ENCODE data around the gene CCZ1B. TPM values are rescaled to one million over a fixed set of nuclear protein-coding genes. Genes with fewer than 3 reads are reported as not detected.
"Not testable (repeated sequence)": the region's sequence is repeated elsewhere in the genome, so short reads cannot be mapped to it uniquely, and the experiment has no call there.

Gene CCZ1B
- total and polyA plus RNA-seq, 2 experiments from 2014 or later, result 19.8 to 36.5 TPM

DNA sequence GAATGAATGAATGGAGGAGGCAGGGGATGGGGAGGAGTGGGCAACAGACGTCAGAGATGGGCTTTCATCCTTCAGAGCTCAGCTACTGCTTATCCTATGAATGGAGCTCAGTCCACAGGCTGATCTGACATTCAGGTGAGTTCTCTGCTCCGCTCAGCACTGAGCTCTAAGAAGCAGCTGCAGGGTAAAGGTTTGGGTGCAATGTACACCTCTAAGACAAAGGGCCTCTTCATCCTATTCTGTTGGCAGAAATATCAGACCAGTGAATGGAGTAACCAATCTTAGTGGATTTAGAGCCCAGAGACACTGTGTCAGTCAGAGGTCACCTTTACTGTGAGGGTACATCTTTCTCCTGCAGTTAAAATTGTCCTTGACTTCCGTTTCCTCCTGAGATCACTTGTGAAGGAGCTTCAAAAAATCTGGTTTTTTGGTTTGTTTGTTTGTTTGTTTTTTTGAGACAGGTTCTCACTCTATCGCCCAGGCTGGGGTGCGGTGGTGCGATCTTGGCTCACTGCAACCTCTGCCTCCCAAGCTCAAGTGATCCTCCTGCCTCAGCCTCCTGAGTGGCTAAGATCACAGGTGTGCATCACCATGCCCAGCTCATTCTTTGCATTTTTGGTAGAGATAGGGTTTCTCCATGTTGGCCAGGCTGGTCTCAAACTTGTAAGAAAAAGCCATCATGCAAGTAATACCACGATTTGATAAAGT, 5.1 kb upstream of the CCZ1B start:
- Histone ChIP-seq H3K27me3 (peaks cover 60% of the 10 kb centered on the region), H3K4me3 (no peak overlapping the region), H3K9me3 (ENCODE audit: low read depth) (no peaks in the 10 kb centered on the region), H3K36me3 (no peaks in the 10 kb centered on the region), H3K27ac (no peak overlapping the region), H3K4me1 (ENCODE audit: low read depth) (no peaks in the 10 kb centered on the region)
- no peak for DNase-seq (ENCODE audit: low read depth in 1 of 2, low spot score in 1 of 2)
- TF ChIP-seq, protein P1, sequence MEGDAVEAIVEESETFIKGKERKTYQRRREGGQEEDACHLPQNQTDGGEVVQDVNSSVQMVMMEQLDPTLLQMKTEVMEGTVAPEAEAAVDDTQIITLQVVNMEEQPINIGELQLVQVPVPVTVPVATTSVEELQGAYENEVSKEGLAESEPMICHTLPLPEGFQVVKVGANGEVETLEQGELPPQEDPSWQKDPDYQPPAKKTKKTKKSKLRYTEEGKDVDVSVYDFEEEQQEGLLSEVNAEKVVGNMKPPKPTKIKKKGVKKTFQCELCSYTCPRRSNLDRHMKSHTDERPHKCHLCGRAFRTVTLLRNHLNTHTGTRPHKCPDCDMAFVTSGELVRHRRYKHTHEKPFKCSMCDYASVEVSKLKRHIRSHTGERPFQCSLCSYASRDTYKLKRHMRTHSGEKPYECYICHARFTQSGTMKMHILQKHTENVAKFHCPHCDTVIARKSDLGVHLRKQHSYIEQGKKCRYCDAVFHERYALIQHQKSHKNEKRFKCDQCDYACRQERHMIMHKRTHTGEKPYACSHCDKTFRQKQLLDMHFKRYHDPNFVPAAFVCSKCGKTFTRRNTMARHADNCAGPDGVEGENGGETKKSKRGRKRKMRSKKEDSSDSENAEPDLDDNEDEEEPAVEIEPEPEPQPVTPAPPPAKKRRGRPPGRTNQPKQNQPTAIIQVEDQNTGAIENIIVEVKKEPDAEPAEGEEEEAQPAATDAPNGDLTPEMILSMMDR (IDR thresholded peaks at IDR 0.05; ENCODE audit: low read depth, low read length), result no peak

DNA sequence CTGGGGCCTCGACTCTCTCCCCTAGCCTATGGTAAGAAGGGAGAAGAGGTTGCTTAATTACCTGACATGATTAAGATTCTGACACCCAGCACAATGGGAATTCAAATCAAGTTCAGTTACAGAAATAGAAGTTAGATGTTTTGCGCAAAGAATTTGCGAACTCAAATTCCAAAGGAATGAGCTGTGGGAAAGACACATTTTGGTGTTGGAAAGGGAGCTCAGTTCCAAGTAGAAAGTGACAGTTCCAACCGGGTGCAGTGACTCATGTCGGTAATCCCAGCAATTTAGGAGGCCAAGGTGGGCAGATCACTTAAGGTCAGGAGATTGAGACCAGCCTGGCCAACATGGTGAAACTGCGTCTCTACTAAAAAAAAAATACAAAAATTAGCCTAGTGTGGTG, 4.0 kb upstream of the CCZ1B start:
- peaks cover 52% of the 10 kb centered on the region for H3K27me3 ChIP-seq
- not testable (repeated sequence) for H3K27ac ChIP-seq; DNase-seq (ENCODE audit: low read depth in 1 of 2, low spot score in 1 of 2); H3K36me3 ChIP-seq; H3K4me3 ChIP-seq; H3K4me1 ChIP-seq (ENCODE audit: low read depth); H3K9me3 ChIP-seq (ENCODE audit: low read depth)

DNA sequence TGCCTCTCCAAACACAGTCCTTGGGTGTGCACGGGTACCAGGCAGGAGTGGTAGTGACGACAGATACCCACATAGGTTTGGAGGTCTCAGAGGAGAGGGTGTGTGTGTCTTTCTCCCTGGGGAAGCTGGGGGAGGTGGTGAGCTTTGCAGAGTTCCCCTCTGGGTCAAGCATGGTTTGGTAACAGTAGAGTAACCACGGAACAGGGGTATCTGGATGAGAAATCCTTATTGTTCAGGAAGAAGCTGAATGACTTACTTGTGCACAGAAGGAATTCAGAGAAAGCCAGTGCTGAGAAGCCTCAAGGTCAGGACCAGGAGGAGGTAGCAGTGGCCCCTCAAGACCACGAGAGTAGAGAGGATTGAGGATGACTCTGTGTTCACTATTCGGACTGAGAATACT, 3.5 kb upstream of the CCZ1B start:
- H3K4me1 ChIP-seq (ENCODE audit: low read depth); DNase-seq (ENCODE audit: low read depth in 1 of 2, low spot score in 1 of 2); H3K36me3 ChIP-seq; H3K9me3 ChIP-seq (ENCODE audit: low read depth); H3K27ac ChIP-seq; H3K4me3 ChIP-seq: not testable (repeated sequence)
- peaks cover 51% of the 10 kb centered on the region for H3K27me3 ChIP-seq

DNA sequence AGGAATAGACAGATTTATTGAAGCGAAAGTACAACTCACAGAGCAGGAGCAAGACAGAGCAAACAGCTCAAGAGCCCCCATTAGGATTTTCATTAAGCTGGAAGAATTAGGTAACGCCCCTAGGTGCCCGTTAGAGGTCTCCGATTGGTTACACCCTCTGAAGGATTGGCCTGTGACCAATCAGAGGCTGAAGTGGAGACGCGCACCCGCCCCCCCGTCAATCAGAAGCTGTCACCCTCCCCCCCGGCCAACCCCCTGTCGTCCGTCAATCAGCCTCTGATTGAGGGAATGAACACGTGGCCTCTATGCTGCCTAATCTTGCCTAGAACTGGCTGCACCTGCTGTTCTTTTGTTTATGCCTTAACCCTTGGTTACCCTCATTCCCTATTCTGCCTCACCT, 1.1 kb upstream of the CCZ1B start:
- H3K27ac ChIP-seq; H3K9me3 ChIP-seq (ENCODE audit: low read depth); H3K36me3 ChIP-seq; DNase-seq (ENCODE audit: low read depth in 1 of 2, low spot score in 1 of 2); H3K4me3 ChIP-seq; H3K4me1 ChIP-seq (ENCODE audit: low read depth): not testable (repeated sequence)
- peaks cover 27% of the 10 kb centered on the region for H3K27me3 ChIP-seq

DNA sequence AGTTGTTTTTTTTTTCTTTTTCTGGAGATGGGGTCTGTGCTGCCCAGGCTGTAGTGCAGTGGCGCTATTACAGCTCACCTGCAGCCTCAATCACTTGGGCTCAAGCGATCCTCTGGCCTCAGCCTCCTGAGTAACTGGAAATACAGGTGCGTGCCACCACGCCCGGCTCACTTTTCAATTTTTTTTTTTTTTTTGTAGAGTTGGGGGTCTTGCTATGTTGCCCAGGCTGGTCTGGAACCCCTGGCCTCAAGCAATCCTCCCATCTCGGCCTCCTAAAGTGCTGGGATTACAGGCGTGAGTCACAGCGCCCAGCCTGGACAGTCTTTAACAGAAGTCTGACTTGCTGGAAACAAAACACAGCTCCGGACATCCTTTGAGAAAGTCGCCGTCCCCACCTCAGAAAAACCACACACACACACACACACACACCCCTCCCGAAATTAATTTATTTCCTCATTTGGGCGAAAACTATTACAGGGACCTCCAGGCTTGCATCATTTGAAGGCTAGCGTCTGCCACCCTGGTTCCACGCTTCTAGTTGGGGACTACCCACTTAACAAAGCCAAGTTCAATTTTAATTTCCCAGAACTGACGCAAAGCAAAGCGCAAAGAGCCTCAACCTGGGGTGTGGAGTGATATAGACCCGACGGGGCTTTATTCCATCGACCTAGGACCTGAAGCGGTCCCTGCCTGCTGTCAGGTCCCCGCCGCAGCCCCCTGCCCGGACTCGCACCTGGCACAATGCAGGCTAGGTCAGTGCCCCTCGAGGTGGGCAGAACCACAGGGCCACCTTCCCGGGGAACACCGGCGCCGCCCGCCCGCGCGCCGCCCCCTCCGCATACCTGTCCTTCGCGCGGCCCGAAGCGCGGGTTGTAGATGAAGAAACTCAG, 594 bp downstream of the CCZ1B start:
- not testable (repeated sequence) for H3K36me3 ChIP-seq; DNase-seq (ENCODE audit: low read depth in 1 of 2, low spot score in 1 of 2); H3K27ac ChIP-seq; H3K4me3 ChIP-seq; H3K4me1 ChIP-seq (ENCODE audit: low read depth); H3K9me3 ChIP-seq (ENCODE audit: low read depth)
- peaks cover 13% of the 10 kb centered on the region for H3K27me3 ChIP-seq

DNA sequence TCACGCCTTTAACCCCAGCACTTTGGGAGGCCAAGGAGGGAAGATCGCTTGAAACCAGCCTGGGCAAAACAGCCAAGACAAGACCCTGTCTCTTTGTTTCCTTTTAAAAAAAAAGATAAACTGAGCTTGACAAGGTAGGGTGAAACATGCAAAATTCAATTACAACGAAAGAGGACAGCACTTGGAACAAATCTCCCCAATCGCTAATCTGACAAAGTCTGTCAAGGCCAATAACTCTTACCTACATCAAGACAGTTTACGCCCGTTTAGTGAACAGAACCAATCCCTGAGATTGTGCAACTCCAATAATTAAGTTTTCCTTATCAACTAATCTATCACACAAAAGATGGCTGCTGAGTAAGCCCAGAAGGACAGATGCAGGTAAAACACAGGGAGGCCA, 4.5 kb downstream of the CCZ1B start:
- H3K9me3 ChIP-seq (ENCODE audit: low read depth); H3K4me3 ChIP-seq; DNase-seq (ENCODE audit: low read depth in 1 of 2, low spot score in 1 of 2): not testable (repeated sequence)

DNA sequence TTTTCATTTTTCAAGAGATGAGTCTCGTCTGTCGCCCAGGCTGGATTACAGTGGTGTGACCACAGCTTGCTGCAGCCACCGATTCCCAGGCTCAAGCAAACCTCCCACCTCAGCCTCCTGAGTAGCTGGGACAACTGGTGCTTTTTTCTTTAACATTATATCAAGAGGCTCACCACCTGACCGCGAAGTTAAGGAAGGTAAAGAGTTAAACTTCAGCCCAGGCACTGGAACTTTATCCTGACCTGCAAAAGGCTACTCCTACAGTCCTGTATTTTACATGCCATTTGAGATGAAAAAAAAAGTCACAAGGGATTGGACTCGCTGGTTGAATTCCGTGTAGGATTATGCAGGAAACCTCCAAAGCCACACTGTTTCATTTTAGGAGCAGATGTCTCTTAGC, 10.6 kb downstream of the CCZ1B start:
- H3K27ac ChIP-seq; H3K27me3 ChIP-seq; DNase-seq (ENCODE audit: low read depth in 1 of 2, low spot score in 1 of 2); H3K4me1 ChIP-seq (ENCODE audit: low read depth); H3K4me3 ChIP-seq; H3K36me3 ChIP-seq; H3K9me3 ChIP-seq (ENCODE audit: low read depth): not testable (repeated sequence)

More for the DNA sequence above, 4.5 kb downstream of the CCZ1B start:
- not testable (repeated sequence) for H3K4me1 ChIP-seq (ENCODE audit: low read depth); H3K27me3 ChIP-seq; H3K36me3 ChIP-seq; H3K27ac ChIP-seq

DNA sequence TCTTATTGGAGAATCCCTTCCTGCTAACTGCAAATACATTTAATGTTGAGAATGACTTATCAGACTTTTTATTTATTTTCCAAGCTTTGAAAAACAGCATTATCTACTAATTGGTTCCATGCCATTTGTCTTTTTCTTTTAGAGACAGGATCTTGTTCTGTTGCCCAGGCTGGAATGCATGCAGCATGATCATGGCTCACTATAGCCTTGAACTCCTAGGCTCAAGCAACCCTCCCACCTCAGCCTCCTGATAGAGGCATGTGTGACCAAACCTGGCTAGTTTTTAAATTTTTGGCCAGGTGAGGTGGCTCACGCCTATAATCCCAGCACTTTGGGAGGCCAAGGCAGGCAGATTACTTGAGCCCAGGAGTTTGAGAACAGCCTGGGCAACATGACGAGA, 13.1 kb downstream of the CCZ1B start:
- H3K4me1 ChIP-seq (ENCODE audit: low read depth); DNase-seq (ENCODE audit: low read depth in 1 of 2, low spot score in 1 of 2); H3K4me3 ChIP-seq; H3K27me3 ChIP-seq; H3K27ac ChIP-seq; H3K9me3 ChIP-seq (ENCODE audit: low read depth); H3K36me3 ChIP-seq: not testable (repeated sequence)

DNA sequence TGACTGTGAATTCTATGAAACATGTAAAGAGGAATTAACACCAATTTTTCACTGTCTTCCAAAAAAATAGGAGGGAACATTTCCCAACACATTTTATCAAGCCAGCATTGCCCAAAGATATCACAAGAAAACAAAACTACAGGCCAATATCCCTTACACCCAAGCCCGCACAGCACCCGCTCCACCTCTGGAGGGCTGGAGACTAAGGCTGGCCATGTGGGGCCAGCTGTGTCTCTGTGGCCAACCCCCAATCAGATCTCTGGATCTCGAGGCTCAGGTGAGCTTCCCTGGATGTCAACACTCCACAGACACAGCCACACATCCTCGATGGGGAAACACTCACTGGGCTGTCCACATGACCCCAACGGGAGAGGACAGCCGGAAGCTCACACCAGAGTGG, 18.1 kb downstream of the CCZ1B start:
- not testable (repeated sequence) for H3K27me3 ChIP-seq; H3K36me3 ChIP-seq; H3K4me1 ChIP-seq (ENCODE audit: low read depth); DNase-seq (ENCODE audit: low read depth in 1 of 2, low spot score in 1 of 2); H3K27ac ChIP-seq; H3K9me3 ChIP-seq (ENCODE audit: low read depth); H3K4me3 ChIP-seq

DNA sequence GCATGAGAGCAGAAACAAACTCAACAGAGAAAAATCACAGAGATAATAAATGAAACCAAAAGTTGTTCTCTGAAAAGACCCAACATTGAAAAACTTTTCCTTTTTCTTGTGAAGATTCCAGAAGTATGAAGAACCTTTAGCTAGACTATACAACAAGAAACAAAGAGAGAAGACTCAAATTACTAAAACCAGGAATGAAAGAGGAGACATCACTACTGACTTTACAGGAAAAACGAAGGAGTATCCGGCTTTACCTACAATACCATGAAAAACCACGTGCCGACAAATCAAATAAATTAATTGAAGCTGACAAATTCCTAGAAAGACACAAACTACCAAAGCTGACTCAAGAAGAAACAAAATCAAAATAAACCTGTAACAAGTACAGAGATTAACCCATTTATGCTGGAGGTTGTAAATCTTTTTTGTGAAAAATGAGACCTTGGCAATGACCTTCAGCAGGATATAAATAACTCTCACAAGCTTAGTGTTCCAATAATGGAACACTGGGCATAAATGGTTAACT, 18.6 kb downstream of the CCZ1B start:
- H3K27me3 ChIP-seq; H3K4me1 ChIP-seq (ENCODE audit: low read depth); H3K9me3 ChIP-seq (ENCODE audit: low read depth); H3K36me3 ChIP-seq; H3K27ac ChIP-seq; DNase-seq (ENCODE audit: low read depth in 1 of 2, low spot score in 1 of 2); H3K4me3 ChIP-seq: not testable (repeated sequence)

DNA sequence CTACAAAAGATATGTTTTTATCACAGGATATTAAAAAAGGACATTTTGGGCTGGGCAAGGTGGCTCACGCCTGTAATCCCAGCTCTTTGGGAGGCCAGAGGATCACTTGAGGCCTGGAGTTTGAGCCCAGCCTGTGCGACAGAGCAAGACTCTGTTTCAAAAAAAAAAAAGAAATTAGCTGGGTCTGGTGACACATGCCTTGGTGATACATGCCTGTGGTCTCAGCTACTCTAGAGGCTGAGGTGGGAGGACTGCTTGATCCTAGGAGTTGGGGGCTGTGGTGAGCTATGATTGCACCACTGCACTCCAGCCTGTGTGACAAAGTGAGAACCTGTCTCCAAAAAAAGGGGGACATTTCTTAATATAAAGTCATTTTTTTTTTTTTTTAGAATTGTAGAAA, 25.7 kb downstream of the CCZ1B start:
- H3K27me3 ChIP-seq; H3K4me3 ChIP-seq; H3K9me3 ChIP-seq (ENCODE audit: low read depth); DNase-seq (ENCODE audit: low read depth in 1 of 2, low spot score in 1 of 2); H3K4me1 ChIP-seq (ENCODE audit: low read depth); H3K27ac ChIP-seq; H3K36me3 ChIP-seq: not testable (repeated sequence)

DNA sequence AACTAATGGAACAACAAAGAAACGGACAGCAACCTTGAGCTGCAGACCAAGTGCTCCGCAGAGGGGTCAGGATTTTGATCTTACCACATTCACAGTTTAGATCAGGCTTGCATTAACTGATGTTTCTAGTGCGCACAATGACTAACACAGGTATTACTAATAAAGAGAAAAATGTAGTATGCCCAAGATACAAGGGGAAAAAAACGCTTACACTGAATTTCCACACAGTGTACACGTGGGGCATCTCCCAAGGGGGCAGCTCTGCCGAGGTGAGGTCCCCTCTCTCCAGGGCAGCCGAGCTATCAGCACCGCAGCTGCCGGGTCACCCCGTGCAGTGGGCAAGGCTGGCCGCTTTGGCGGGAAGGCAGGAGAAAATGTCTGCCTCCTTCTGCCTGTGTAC, 26.2 kb downstream of the CCZ1B start:
- not testable (repeated sequence) for H3K36me3 ChIP-seq; H3K9me3 ChIP-seq (ENCODE audit: low read depth); H3K4me1 ChIP-seq (ENCODE audit: low read depth); H3K27me3 ChIP-seq; H3K4me3 ChIP-seq; H3K27ac ChIP-seq; DNase-seq (ENCODE audit: low read depth in 1 of 2, low spot score in 1 of 2)

DNA sequence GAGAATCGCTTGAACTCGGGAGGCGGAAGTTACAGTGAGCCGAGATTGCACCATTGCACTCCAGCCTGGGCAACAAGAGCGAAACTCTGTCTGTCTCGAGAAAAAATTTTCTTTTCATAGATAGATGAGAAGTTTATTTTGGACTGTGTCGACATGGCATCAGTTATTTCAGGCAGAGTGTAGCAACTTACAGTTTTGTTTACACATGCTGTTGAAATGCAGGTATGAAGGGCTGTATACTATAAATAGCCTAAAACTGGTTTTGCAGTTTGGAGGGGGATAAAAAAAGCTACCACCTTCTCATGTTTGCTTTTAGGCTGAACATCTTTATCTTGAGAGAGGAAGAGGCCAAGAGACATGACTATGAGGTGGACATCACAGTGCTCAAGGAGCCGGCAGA, 28.0 kb downstream of the CCZ1B start:
- not testable (repeated sequence) for H3K27me3 ChIP-seq; DNase-seq (ENCODE audit: low read depth in 1 of 2, low spot score in 1 of 2); H3K9me3 ChIP-seq (ENCODE audit: low read depth); H3K27ac ChIP-seq; H3K4me1 ChIP-seq (ENCODE audit: low read depth); H3K4me3 ChIP-seq; H3K36me3 ChIP-seq

Measured in cardiac muscle cell (in vitro differentiated cells and primary cell).